Smooth muscle cell (in vitro differentiated cells): ENCODE data around the gene GAB2. TPM values are rescaled to one million over a fixed set of nuclear protein-coding genes. Genes with fewer than 3 reads are reported as not detected.

Source experiments
- DNase-seq: peaks from one replicate; lab custom pipeline; 2025; ENCODE audit not compliant: unreplicated experiment; lab: John Stamatoyannopoulos, UW
- H2AFZ ChIP-seq: fragments of 200-600 bp; sonication (generic); 2 replicates; pipeline ENCODE4 v1.6.0; 2016; ENCODE audit warnings: antibody characterized with exemption, low read depth, mild to moderate bottlenecking
- H3F3A ChIP-seq: fragments of 200-600 bp; sonication (generic); 2 replicates; pipeline ENCODE4 v1.6.0; 2017; ENCODE audit warnings: antibody characterized with exemption, low read depth
- H3K27ac ChIP-seq: fragments of 200-600 bp; sonication (generic); 2 replicates; pipeline ENCODE4 v1.5.1; 2016; ENCODE audit warnings: low read depth, mild to moderate bottlenecking
- H3K27me3 ChIP-seq: fragments of 200-600 bp; sonication (generic); 2 replicates; pipeline ENCODE4 v1.6.1; 2016; ENCODE audit warnings: low read depth, mild to moderate bottlenecking
- H3K36me3 ChIP-seq: fragments of 200-600 bp; sonication (generic); 2 replicates; pipeline ENCODE4 v1.5.1; 2016; ENCODE audit warnings: low read depth
- H3K4me1 ChIP-seq: fragments of 200-600 bp; sonication (generic); 2 replicates; pipeline ENCODE4 v1.5.1; 2016; ENCODE audit warnings: low read depth
- H3K4me2 ChIP-seq: fragments of 200-600 bp; sonication (generic); 2 replicates; pipeline ENCODE4 v1.6.0; 2016; ENCODE audit warnings: mild to moderate bottlenecking
- H3K4me3 ChIP-seq: fragments of 200-600 bp; sonication (generic); 2 replicates; pipeline ENCODE4 v1.5.1; 2016; ENCODE audit warnings: mild to moderate bottlenecking
- H3K79me2 ChIP-seq: fragments of 200-600 bp; sonication (generic); 2 replicates; pipeline ENCODE4 v1.6.0; 2016; ENCODE audit warnings: low read depth, mild to moderate bottlenecking
- H3K9ac ChIP-seq: fragments of 200-600 bp; sonication (generic); 2 replicates; pipeline ENCODE4 v1.6.0; 2016; ENCODE audit warnings: low read depth
- H3K9me3 ChIP-seq: fragments of 200-600 bp; sonication (generic); replicated peaks from 2 replicates; pipeline ENCODE4 v1.5.1; 2016; ENCODE audit warnings: low read depth
- H4K20me1 ChIP-seq: fragments of 200-600 bp; sonication (generic); 2 replicates; pipeline ENCODE4 v1.6.0; 2016; ENCODE audit warnings: low read depth
- WGBS: methylation state at CpG from one replicate; pipeline ENCODE4 v1.1.7; 2016; ENCODE audit warnings: low lambda C conversion rate; 5-methylcytosine and 5-hydroxymethylcytosine counted together
- polyA plus RNA-seq: library from polyadenylated mRNA; unstranded; fragments of >200 nt; fragmentation: Nextera tagmentation; extraction: Ambion mirVana; gene quantifications from 2 replicates; pipeline ENCODE4 v1.2.1, GENCODE V29; 2016
- total RNA-seq: library from RNA; depleted of rRNA; stranded (reverse); fragments of >200 nt; gene quantifications from 2 replicates; pipeline ENCODE4 v1.2.3, GENCODE V29; 2014
- TF ChIP-seq, protein P1 (sequence below): fragments of 200-600 bp; sonication (generic); IDR thresholded peaks from 2 replicates; pipeline ENCODE4 v1.5.1; 2017; ENCODE audit warnings: borderline replicate concordance, mild to moderate bottlenecking, antibody characterized with exemption; ENCODE audit not compliant: insufficient read depth, poor library complexity, severe bottlenecking

GAB2 gene
- total and polyA plus RNA-seq, 2 experiments from 2014 or later, result 4.2 to 9.7 TPM

DNA sequence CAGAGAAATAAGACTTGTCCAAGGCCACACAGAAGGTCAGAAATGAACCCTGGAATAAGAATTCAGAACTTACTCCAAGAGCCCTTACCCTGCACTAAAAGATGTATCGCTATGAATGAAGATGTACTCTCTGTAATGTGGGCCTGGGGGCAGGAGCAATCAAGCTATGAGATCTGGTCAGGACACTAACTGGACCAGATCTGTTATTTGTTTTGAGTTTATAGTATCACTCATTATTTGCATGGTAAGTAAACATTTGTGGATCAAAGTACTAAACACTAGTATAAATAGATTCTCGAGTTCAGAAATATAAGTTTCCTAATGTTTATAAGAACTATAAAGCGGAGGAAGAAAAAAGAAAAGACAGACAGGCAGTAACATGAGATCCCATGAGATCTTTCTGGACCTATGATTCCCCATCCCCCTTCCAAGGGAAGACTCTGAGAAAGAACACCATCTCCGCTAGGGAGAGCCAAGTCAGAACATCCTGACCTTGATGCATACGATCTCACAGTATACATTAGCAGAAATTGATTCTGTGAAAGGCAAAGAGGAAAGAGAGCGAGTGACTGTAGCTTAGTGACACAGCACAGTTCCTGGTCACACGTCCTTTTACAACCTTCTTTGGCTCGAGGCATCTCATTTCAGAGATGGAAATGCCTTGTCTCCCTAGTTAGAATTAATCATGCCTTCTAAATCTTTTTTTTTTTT is 157.7 kb downstream of the GAB2 start:
- H3K27me3 ChIP-seq, result no peaks in the 10 kb centered on the region
- no peak overlapping the region for H3K9ac ChIP-seq
- TF ChIP-seq, protein P1, sequence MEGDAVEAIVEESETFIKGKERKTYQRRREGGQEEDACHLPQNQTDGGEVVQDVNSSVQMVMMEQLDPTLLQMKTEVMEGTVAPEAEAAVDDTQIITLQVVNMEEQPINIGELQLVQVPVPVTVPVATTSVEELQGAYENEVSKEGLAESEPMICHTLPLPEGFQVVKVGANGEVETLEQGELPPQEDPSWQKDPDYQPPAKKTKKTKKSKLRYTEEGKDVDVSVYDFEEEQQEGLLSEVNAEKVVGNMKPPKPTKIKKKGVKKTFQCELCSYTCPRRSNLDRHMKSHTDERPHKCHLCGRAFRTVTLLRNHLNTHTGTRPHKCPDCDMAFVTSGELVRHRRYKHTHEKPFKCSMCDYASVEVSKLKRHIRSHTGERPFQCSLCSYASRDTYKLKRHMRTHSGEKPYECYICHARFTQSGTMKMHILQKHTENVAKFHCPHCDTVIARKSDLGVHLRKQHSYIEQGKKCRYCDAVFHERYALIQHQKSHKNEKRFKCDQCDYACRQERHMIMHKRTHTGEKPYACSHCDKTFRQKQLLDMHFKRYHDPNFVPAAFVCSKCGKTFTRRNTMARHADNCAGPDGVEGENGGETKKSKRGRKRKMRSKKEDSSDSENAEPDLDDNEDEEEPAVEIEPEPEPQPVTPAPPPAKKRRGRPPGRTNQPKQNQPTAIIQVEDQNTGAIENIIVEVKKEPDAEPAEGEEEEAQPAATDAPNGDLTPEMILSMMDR, result no peak
- peak overlapping the region; percentile 17 for H3K27ac ChIP-seq
- no peaks in the 10 kb centered on the region for H4K20me1 ChIP-seq
- H3K4me2 ChIP-seq, result no peak overlapping the region
- no peak overlapping the region for H2AFZ ChIP-seq
- H3K4me1 ChIP-seq, result no peaks in the 10 kb centered on the region
- H3K36me3 ChIP-seq, result no peaks in the 10 kb centered on the region
- H3K79me2 ChIP-seq, result peaks cover 25% of the 10 kb centered on the region
- DNase-seq, result no peak
- WGBS, result 58% methylated on average over 8 of the region's 8 CpGs
- peaks cover 11% of the 10 kb centered on the region for H3F3A ChIP-seq
- no peak overlapping the region for H3K4me3 ChIP-seq
- no peaks in the 10 kb centered on the region for H3K9me3 ChIP-seq

DNA sequence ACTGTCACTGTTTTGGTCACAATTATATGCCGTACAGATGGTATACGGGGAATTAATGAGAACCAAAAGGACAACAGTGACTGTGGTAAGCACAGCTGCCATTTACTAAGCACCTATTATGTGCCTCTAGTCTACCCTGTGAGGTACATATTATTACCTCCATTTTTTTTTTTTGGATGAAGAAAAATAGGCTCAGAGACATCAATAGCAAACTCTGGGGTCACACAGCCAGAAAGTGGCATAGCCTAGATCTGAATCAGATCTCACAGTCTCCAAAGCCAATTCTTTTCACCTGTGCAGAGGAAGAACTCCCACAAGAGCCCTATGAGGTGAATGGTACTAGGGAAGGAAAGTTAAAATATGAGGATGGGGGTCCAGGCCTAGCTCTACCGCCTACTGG is 160.0 kb downstream of the GAB2 start:
- DNase-seq, result no peak
- 86% methylated on average over 3 of the region's 3 CpGs for WGBS
- H3F3A ChIP-seq, result peaks cover 12% of the 10 kb centered on the region
- peaks cover 32% of the 10 kb centered on the region for H3K79me2 ChIP-seq
- peak overlapping the region; percentile 88 for H3K27ac ChIP-seq
- no peak overlapping the region for H2AFZ ChIP-seq
- H3K4me1 ChIP-seq, result no peaks in the 10 kb centered on the region
- H3K9me3 ChIP-seq, result no peaks in the 10 kb centered on the region
- H3K4me2 ChIP-seq, result no peak overlapping the region
- H4K20me1 ChIP-seq, result no peaks in the 10 kb centered on the region
- no peak overlapping the region for H3K4me3 ChIP-seq
- no peaks in the 10 kb centered on the region for H3K36me3 ChIP-seq
- TF ChIP-seq, protein P1, result no peak
- no peaks in the 10 kb centered on the region for H3K27me3 ChIP-seq
- H3K9ac ChIP-seq, result no peak overlapping the region

DNA sequence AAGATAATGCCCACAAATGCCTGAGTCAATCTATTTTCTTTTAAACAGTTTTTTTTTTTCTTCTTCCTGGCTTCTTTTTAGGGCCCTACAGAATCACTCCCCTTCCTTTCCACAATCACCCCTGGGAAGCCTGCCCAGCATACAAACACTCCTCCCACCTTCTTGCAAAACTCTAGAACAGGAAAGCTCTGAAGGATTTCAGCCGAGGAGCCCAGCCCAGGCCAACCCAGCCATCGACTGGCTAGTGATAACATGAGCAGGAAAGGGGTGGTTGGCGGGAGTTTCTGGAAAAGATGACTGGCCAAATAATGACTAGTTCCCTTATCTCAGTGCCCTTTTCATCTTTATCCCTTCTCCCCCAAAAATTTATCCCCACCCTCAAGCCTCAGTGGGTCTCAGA is 160.7 kb downstream of the GAB2 start:
- Histone ChIP-seq H3K36me3 (no peaks in the 10 kb centered on the region), H3K9me3 (no peaks in the 10 kb centered on the region), H3K4me1 (no peaks in the 10 kb centered on the region), H3K4me3 (no peak overlapping the region), H3K27ac (peak overlapping the region; percentile 88), H3K9ac (no peak overlapping the region), H3F3A (peaks cover 12% of the 10 kb centered on the region), H3K27me3 (no peaks in the 10 kb centered on the region), H3K4me2 (peak overlapping the region; percentile 64), H4K20me1 (no peaks in the 10 kb centered on the region), H2AFZ (no peak overlapping the region), H3K79me2 (peaks cover 39% of the 10 kb centered on the region)
- no peak for DNase-seq
- TF ChIP-seq, protein P1, result no peak
- WGBS, result 13% methylated on average over 3 of the region's 3 CpGs

DNA sequence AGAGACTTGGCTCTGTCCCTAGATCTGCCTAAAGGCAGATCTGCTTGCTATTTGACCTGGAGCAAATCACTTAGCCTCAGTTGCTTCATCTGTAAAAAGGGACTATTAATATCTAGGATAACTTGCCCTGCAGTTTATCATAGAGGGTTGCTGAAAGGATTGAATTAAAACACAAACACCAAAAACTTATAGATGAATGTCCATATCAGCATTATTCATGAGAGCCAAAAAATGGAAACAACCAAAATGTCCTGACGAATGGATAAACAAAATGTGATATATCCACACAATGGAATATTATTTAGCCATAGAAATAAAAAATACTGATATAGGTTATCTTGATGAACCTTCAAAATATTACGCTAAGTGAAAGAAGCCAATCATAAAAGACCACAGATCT is 161.7 kb downstream of the GAB2 start:
- peak overlapping the region; percentile 88 for H3K27ac ChIP-seq
- no peaks in the 10 kb centered on the region for H3K36me3 ChIP-seq
- no peaks in the 10 kb centered on the region for H3K4me1 ChIP-seq
- H3K4me2 ChIP-seq, result peak overlapping the region; percentile 64
- H4K20me1 ChIP-seq, result no peaks in the 10 kb centered on the region
- 96% methylated on average over 2 of the region's 2 CpGs for WGBS
- H3F3A ChIP-seq, result peaks cover 16% of the 10 kb centered on the region
- H2AFZ ChIP-seq, result no peak overlapping the region
- peaks cover 39% of the 10 kb centered on the region for H3K79me2 ChIP-seq
- no peaks in the 10 kb centered on the region for H3K27me3 ChIP-seq
- H3K4me3 ChIP-seq, result no peak overlapping the region
- no peak for DNase-seq
- no peaks in the 10 kb centered on the region for H3K9me3 ChIP-seq
- TF ChIP-seq, protein P1, result no peak
- no peak overlapping the region for H3K9ac ChIP-seq
